ENCODE results near the gene SLC35C1.
"Not testable (repeated sequence)": the region's sequence is repeated elsewhere in the genome, so short reads cannot be mapped to it uniquely, and the experiment has no call there.

Gene SLC35C1

DNA sequence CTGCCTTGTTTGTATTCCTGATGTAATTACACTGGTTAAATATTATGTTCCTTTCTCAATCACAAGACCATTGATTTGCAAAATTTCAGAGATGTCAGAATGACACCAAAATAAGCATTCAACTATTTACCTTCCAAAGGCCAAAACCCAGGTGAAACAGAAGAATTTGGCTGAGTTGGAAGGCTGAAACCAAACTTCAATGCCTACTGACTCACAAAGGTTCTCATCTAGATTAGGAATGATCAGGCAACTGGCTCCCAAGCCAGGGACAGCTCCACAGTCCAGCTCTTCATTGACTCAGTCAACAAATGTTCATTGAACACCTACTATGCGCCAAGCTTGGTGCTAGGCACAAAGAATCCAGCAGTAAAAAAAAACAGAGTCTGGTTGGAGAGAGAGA is 13.4 kb upstream of the SLC35C1 start:
- DNase-seq, result no peak

DNA sequence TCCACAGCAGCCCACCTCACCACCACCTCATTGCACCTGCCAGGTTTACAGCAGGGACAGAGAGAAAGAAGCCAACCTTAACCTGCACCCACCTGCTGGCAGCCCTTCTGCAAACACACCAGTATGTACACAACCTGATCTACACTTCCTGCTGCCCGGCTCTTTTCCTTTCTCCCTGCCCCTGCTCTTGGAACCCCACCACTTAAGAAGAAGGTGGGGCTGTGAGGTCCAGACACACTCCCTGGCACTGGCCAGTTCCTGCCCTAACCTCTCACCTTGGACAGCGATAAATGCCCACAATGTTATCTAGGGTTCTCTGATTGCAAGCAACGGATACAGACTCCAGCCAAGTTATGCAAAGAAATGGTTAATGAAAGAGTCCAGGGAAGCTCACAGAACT is 10.8 kb upstream of the SLC35C1 start:
- no peak for DNase-seq

DNA sequence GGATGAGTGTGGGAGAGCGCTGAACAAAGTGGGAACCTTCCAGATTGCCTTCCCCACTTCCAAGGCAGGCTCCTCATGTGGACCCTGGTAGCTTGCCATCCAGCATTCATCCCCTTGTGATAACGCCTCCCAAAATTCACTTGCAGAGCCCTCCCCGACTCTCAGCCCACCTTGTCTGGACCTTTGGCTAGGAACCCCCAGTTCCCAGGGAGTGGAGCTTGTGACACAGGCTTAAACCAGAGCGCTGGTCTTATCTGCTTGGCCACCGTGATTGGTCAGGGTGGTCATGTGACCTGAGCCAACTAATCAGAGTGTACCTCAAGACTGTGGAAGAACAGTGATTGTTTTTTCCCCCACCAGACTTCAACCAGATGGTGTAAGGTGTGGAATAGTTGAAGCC is 9.6 kb upstream of the SLC35C1 start:
- DNase-seq, result no peak

DNA sequence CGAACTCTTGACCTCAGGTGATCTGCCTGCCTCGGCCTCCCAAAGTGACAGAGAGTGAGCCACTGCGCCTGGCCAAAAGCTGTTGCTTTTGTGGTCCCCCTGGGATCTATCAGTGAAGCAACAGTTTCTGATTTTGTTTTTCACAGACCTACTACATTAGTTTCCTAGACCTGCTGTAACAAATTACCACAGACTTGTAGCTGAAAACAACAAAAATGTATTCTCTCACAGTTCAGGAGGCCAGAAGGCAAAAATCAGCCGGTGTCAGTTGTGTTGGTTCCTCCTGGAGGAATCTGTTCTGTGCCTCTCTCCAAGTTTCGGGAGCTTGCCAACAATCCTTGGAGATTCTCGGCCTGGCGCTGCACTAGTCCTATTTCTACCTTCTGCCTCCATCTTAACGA is 8.5 kb upstream of the SLC35C1 start:
- DNase-seq, result no peak

DNA sequence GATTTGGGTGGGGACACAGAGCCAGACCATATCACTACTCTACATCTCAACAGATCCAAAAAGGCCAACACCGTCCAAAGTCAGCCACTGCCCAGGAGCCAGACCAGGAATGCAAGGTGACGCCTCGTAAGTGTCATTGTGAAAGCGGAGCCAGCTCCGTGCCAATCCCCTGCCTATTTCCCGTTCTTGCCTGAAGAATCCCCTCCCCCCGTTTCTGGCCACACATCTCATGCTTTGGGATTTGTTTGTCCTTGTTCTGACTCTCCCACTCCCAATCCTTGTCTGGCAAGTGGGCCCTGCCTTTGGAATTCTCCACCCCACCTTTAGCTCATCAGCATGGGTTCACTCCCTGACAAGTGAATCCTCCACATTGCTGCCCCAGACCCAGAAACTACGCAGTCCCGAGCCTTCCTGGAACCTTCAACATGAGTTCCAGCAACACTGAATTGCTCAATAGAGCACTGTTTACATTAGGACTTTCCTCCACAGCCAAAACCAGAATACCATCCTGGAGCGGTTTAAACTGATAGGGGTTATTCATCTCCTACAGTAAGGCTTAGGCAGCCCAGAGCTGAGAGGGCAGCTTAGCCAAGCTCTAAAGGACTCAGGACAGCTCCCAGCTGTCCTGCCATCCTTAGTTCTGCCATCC is 6.0 kb upstream of the SLC35C1 start:
- no peak for DNase-seq

DNA sequence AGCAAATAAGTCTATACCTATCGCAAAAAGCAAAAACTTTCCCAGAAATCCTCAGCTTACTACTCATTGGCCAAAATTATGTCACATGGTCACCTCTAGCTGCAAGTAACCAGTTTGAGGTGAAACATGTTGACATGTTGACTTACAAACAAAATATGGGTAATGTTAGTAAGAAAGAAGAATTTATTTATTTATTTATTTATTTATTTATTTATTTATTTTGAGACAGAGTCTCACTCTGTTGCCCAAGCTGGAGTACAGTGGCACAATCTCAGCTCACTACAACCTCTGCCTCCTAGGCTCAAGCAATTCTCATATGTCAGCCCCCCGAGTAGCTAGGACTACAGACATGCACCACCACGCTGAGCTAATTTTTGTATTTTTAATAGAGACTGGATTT is 5.4 kb upstream of the SLC35C1 start:
- DNase-seq, result no peak

DNA sequence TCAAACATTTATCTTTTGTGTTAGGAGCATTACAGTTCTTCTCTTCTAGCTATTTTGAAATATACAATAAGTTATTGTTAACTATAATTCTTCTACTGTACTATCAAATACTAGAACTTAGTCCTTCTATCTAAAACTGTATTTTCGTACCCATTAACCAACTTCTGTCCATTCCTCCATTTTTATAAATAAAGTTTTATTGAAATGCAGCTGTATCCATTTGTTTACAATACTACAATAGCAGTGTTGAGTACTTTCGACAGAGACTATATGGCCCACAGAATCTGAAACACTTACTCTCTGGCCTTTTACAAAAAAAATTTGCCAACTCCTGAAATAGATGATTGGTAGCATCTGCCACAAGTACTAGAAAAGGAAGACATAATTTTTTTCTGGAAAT is 4.7 kb upstream of the SLC35C1 start:
- DNase-seq, result no peak

DNA sequence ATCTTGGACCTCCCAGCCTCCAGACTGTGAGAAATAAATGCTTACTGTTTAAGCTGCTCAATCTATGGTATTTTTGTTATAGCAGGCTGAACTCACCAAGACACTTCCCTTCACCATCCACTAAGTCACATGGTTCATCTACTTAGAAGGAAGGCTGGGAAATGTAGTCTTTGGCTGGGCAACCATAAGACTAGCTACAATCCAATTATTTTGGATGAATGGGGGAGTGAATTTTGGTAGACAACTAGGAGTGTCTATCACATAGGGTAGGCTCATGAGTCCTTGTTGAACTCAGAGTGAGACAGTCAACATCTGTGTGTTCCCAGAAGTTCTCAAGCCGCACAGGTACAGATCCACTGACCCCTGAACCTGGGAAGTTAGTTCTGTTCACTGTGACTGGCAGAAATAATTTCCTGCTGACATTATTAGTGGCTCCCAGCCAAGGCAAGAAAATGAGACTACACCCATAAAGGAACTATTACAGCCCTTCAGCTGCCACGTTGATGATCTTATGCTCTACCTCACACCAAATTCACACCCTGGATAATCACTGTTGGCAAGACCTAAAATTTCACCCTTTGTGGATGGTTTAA is 3.1 kb upstream of the SLC35C1 start:
- DNase-seq, result peak; percentile 43 to 63 (median 57)

DNA sequence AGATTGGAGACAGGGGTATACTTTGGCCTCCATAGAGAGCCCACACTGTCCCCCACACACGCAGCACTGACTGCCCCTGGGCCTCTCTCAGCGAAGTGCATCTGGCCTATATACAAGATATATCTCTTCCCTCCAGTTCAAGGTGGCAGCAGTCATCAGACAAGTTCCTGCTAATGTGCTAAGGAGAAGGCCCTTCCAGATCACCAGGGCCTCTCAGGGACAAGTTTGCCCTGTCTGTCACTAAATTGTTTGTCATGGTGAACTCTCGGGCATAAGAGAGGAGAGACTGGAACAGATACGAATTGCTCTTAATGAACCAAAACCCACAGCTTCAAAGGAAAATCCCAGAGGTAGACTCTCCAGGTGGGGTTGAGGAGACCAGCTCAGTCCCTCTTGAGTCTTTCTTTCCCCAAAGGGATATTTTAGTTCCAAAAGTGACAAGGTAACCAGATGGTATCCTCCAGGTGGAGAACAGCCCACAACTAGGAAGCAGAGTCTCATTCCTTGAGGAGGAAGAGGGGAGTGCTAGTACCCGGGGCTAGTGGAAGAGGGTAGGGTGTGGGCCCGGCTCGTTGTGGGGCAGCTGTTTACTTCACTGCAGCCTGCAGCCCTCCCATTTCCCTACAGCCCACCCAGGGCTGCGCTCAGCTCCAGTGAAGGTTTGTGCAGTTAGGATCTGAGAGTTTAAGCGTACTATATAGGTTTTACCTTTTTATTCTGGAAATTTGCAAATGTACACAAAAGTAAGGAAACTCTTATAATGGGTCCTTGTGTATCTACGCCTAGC is 2.2 kb upstream of the SLC35C1 start:
- no peak for DNase-seq

DNA sequence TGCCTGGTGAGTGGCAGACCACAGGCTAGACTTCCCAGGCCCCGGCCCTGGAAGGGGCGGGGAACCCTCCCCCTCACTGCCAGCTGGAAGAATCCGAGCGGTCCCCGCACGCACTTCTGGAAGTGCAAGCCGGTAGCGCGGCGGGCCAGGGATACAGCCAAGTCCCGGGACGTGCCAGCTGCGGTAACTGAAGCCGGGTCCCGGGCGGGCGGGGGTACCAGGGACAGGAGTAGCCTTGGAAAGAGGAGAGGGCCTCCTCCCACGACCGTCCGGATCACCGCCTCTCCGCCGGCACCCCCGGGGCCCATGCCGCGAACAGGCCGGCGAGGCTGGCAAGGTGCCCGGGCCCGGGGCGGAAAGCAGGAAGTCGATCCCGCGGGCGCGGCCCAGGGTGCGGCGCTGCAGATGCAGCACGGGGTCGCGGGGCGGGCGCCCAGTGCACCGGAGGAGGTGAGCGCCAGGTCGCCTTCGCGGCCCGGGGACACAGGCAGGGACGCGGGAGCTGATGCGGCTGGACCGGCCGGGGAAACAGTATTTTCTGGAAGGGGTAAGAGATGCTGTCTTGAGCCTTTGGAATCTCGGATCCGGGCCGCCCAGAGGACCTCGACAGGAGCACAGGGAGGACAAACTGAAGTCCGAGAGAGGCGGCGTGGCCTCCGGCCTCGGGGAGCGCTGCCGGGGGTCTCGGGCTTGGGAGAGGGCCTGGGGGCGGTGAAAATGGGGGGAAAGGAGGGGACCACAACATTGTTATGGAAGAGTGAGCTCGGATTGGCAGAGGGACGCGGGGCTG is 783 bp upstream of the SLC35C1 start:
- DNase-seq, result peak; percentile 62 to 88 (median 68)

DNA sequence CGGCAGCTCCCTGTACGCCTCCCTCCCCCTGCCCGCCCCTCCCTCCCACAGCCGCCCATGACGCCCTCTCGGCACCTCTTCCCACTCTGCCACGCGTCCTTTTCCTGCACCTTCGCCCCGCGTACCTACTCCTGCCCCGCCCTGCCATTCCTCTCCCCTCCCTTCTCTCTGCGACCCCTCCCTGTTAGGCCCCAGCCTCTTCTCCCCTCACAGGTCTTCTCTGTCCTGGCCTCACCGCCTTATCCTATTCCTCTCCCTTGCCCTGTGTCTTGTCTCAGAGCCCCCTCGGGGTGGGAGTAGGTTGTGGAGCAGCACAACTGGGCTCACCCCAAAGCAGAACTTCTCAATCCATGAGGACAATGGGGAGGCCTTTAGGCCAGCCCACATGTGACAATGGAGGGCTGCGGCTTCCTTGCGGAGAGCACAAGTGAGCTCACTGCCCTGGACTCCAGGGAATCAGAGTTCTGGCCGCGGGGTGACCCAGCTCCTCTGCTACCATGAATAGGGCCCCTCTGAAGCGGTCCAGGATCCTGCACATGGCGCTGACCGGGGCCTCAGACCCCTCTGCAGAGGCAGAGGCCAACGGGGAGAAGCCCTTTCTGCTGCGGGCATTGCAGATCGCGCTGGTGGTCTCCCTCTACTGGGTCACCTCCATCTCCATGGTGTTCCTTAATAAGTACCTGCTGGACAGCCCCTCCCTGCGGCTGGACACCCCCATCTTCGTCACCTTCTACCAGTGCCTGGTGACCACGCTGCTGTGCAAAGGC is 539 bp downstream of the SLC35C1 start:
- DNase-seq, result peak; percentile 47 to 62 (median 52)

DNA sequence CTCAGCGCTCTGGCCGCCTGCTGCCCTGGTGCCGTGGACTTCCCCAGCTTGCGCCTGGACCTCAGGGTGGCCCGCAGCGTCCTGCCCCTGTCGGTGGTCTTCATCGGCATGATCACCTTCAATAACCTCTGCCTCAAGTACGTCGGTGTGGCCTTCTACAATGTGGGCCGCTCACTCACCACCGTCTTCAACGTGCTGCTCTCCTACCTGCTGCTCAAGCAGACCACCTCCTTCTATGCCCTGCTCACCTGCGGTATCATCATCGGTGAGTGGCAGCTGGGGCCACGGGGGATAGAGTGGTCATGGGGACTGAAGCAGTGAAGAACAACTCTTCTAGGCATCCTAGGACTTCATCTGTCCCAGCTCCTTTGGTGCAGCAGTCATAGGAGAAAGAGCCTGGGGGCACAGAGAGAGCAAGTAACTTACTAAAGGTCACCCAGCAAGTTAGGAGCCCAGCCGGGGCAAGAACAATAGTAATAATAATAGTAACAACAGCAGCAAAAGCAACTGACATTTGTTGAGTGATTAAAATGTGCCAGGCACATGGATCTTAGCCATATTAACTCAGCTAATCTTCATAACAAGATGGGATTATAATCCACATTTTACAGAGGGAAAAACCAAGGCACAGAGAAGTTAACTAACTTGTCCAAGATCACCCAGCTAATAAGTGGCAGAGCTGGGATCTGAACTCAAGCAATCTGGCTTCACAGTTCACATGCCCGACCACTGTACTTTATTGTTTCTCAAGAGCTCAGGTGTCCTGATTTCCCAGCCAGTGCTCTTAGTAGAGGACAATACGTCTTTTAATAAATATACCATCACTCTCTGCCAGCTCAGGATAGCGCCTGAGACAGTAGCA is 1.4 kb downstream of the SLC35C1 start:
- DNase-seq, result no peak

DNA sequence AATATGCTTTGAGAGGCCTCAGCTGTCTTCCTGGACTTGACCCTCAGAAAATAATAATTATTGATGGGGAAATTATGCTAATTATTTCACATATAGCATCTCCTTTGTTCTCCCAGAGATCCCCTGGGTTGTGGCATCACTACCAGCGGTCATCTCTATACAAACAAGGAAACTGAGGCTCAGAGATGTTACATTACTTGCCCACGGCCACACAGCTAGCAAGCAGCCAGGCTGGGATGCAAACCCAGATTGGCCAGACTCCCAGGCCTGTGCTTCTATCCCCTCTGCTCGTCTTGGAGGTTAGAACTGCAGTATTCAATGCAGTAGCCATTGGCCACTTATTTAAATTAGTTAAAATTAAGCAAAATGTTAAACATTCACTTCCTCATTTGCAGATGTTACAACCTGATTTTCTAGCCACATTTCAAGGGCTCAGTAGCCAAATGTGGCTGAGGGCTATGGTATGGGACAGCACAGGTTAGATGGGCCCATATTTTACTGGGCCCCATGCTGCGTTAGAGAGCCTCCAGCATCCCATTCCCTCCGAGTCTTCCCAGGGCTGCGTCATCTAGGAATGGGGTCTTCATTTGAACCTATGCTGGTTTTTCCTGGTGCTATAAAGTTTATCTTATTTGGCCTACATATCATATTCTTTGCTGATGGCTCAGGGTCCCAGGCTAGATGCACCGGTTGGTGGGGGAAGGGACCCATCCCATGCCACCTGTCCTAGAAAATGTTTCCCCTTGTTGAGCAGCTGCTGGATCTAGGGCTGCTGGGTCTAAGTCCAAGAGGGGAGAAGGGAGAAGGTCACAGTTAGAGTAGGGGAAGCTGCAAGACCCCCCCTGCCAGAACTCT is 2.2 kb downstream of the SLC35C1 start:
- no peak for DNase-seq

DNA sequence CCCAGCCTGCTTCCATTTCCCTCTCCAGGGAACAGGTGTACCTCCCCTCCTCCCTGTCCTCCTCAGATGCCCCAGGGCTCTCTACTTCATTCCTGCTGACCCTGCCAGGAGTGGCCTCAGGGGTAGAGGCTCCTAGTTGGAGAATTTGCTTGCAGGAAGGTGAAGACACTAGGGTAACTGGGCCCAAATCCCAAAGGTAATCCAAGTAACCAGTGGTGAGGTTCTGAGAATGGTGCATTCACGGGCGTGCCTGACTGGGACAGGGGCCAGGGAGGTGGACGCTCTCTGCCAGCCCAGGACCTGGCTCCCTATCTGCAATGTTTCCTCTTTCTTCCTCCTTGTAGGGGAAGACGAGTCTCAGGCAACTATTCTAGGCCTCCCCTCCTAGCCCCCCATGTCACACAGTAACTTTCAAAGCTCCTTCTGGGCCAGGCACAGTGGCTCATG is 2.9 kb downstream of the SLC35C1 start:
- no peak for DNase-seq

DNA sequence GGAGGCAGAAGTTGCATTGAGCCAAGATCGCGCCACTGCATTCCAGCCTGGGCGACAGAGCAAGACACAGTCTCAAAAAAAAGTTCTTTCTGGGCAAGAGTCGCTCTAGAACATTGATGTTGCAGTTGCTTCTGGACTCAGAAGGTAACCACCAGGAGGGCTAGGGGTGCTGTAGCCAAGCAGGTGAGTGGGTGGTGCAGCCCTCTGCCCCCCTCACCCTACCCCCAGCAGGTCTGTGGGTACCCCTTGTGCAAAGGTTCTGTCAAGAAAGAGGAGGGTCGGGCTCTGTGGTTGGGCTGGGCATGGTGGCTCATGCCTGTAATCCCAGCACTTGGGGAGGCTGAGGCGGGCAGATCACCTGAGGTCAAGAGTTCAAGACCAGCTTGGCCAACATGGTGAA is 3.5 kb downstream of the SLC35C1 start:
- DNase-seq, result not testable (repeated sequence)

DNA sequence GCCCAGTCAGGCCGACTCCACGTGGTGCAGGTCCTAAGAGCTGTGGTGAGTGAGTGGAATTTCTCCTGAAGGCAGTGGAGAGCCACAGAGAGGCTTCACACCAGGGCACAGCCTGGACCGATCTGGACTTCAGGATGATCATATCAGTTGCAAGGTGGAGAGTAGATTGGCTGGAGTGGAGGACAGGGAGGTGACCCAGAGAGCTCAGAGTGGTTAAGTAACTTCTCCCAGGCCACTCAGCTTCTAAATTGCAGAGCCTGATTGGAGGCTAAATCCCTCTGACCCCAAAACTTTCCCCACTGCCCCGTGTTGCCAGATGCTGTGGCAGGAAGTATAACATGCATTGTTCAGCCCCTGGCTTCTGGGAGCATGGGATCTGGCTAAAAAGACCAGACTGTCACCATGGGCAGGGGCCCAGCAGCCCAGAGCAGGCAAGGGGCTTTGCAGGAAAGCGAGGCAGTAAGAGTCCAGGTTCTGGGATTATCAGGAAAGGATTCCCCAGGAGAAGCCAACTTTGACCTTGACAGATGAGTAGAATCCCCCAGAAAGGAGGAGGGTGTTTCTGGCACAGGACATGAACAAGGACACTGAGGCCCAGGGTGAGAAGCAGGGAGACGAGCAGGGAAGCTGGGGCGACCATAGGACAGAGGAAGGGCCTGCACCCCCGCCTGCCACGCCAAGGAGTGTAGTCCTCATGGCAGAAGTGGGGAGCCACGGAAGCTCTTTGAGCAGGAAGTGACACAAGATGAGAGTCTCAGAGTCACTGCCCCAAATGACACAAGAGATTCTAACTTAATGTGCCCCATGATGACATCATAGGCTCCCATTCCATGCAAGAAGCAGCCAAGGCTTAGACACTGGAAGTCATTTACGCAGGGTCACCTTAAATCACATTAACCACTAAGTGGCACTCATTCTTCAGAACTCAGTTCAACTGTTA is 4.8 kb downstream of the SLC35C1 start:
- peak in 2 of 3 donors; percentile 10 to 21 for DNase-seq

DNA sequence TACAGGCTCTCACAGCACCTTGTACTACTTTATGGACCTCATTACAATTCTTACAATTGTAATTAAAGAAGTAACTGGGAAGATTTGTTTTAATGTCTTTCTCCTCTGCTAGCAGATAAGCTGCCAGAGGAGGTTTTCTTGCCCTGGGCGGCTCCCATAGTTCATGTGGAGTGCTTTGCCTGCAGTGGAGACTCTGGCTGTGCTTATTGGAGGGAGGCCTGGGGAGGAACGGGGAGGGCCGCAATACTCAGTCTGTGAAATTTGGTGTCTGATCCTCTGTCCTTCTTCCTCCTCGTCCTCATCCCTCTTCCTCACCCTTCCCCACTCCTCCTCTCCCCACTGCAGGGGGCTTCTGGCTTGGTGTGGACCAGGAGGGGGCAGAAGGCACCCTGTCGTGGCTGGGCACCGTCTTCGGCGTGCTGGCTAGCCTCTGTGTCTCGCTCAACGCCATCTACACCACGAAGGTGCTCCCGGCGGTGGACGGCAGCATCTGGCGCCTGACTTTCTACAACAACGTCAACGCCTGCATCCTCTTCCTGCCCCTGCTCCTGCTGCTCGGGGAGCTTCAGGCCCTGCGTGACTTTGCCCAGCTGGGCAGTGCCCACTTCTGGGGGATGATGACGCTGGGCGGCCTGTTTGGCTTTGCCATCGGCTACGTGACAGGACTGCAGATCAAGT is 5.6 kb downstream of the SLC35C1 start:
- DNase-seq, result no peak

DNA sequence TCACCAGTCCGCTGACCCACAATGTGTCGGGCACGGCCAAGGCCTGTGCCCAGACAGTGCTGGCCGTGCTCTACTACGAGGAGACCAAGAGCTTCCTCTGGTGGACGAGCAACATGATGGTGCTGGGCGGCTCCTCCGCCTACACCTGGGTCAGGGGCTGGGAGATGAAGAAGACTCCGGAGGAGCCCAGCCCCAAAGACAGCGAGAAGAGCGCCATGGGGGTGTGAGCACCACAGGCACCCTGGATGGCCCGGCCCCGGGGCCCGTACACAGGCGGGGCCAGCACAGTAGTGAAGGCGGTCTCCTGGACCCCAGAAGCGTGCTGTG is 6.1 kb downstream of the SLC35C1 start:
- no peak for DNase-seq
